Gastrocnemius medialis (tissue), 4 donors: ENCODE measurements around the gene PPP1R26.

Source experiments
- CTCF ChIP-seq, 5 experiments: fragments of 450-650 bp in 3 of 5; fragments of 200-600 bp in 2 of 5; sonication (generic) in 2 of 5; IDR thresholded peaks in 4 of 5; conservative IDR thresholded peaks in 1 of 5; 1 replicate in 4 of 5; 2 replicates in 1 of 5; pipeline ENCODE4 v1.5.1; 2016 to 2019; ENCODE audit warnings: antibody characterized with exemption in 5 of 5, mild to moderate bottlenecking in 3 of 5, moderate library complexity in 3 of 5
- POLR2A ChIP-seq, 2 donors: fragments of 450-650 bp; IDR thresholded peaks; one replicate each; pipeline ENCODE4 v1.6.1; 2017; ENCODE audit warnings: antibody characterized with exemption in 2 of 2, mild to moderate bottlenecking in 2 of 2, moderate library complexity in 2 of 2

DNA sequence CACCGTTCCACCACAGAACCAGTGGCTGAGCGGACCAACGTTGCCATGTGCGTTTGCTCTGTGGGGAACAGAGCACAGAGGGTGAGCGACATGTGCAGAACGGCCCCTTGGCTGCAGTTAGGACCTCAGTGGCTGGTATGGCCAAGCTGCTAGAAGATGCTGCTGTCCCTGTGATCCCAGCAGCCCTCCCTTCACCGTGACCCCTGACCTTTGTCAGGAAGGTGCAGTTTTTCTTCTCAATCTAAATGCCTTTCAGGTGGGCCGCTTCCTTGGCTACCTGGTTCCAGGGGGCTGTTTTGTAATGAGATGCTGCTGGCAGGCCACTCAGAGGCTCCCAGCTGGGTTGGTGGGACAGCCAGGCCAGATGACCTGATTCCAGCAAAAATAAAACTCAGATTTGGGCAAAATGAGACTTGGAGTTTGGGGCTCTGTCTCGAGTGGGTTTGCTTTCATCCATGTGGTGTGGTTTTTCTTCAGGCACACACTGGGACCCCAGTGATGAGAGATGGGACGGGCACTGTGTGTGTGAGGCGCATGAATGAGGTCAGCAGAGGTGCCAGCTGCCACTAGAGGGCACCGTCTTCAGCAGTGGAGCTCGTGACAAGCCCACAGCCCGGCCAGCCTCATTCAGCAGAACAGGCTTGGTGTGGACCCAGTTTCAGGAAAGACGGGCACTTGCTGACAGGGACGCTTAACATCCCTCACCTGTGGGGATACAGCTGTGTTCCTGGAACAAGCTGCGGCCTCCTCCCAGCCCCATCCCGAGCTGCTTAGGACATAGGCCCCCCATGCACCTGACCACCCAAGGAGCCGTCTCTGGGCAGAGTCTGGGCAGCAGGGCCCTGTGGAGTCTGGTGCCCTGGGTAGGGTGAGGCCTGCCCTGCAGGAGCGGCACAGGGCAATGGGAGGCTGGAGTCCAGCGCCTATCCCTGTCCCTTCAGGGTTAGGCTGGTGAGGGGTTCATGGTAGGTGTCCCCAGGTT lies 25.0 kb downstream of the PPP1R26 start:
- TF ChIP-seq CTCF (IDR thresholded peaks at IDR 0.05 in 4 of 5, conservative IDR thresholded peaks at IDR 0.05 in 1 of 5) = peak in 3 of 5 experiments; percentile 46 to 62 (median 57)
- no peak for TF ChIP-seq POLR2A (IDR thresholded peaks at IDR 0.05)
